HG03342 (cell line): ENCODE results near the gene OR2T2.
"Not testable (repeated sequence)": the region's sequence is repeated elsewhere in the genome, so short reads cannot be mapped to it uniquely, and the experiment has no call there.

Experiments used
- ATAC-seq: cut with Tn5 transposase; IDR thresholded peaks from one replicate; pipeline ENCODE4 v1.9.1; 2021; ENCODE audit warnings: mild to moderate bottlenecking, moderate library complexity; ENCODE audit not compliant: unreplicated experiment

Gene OR2T2

GRCh38 chr1:248449821-248450465 lies 4.5 kb downstream of the OR2T2 start:
- peak; percentile 1 for ATAC-seq

- peak; percentile 54 for ATAC-seq
These were observed 5.2 kb downstream of the OR2T2 start for GRCh38 chr1:248450466-248451145.

- ATAC-seq: not testable (repeated sequence)
These were observed 8.2 kb downstream of the OR2T2 start for GRCh38 chr1:248453619-248454018.

GRCh38 chr1:248455045-248455444 lies 9.6 kb downstream of the OR2T2 start:
- ATAC-seq: not testable (repeated sequence)

- ATAC-seq: not testable (repeated sequence)
These were observed 11.2 kb downstream of the OR2T2 start for GRCh38 chr1:248456635-248457034.

- ATAC-seq: not testable (repeated sequence)
These were observed 13.7 kb downstream of the OR2T2 start for GRCh38 chr1:248459117-248459516.

- ATAC-seq: no peak
These were observed 25.7 kb downstream of the OR2T2 start for GRCh38 chr1:248471154-248471553.

- not testable (repeated sequence) for ATAC-seq
These were observed 26.7 kb downstream of the OR2T2 start for GRCh38 chr1:248472111-248472510.

GRCh38 chr1:248473051-248473450 lies 27.6 kb downstream of the OR2T2 start, which contains the start of gene OR2T3:
Gene OR2T3 (plus strand): TSS chr1:248473351. CDS start chr1:248473351, 0 bp downstream.
- not testable (repeated sequence) for ATAC-seq

GRCh38 chr1:248475660-248476059 lies 30.2 kb downstream of the OR2T2 start:
- peak; percentile 48 for ATAC-seq

GRCh38 chr1:248481686-248482579 lies 36.5 kb downstream of the OR2T2 start:
- peak; percentile 86 for ATAC-seq

- ATAC-seq: not testable (repeated sequence)
These were observed 42.9 kb downstream of the OR2T2 start, which contains the start of gene OR2T5 for GRCh38 chr1:248488289-248488688. Gene OR2T5 (plus strand): TSS chr1:248488589. CDS start chr1:248488589, 0 bp downstream.

- ATAC-seq: not testable (repeated sequence)
These were observed 51.2 kb downstream of the OR2T2 start for GRCh38 chr1:248496661-248497060.

GRCh38 chr1:248500305-248501035 lies 55.0 kb downstream of the OR2T2 start:
- ATAC-seq: not testable (repeated sequence)
